Right lobe of liver (tissue), 4 donors: Measurements from ENCODE around the gene SERINC1.

Experiments
- CTCF ChIP-seq, 4 donors: fragments of 200-600 bp in 3 of 4; fragments of 450-650 bp in 1 of 4; IDR thresholded peaks; one replicate each; pipeline versions ENCODE4 v1.5.1 to v1.8.0; 2016 to 2022; ENCODE audit warnings: antibody characterized with exemption in 4 of 4, mild to moderate bottlenecking in 2 of 4
- POLR2A ChIP-seq: fragments of 450-650 bp; IDR thresholded peaks from one replicate; pipeline ENCODE4 v1.6.1; 2017; ENCODE audit warnings: antibody characterized with exemption, mild to moderate bottlenecking
- donor health status: DM: no; HTN: no; CAD: no.
- donor health status: DM: no; HTN: no; CAD: no.
- donor health status: DM: no; HTN: yes; CAD: no.

DNA sequence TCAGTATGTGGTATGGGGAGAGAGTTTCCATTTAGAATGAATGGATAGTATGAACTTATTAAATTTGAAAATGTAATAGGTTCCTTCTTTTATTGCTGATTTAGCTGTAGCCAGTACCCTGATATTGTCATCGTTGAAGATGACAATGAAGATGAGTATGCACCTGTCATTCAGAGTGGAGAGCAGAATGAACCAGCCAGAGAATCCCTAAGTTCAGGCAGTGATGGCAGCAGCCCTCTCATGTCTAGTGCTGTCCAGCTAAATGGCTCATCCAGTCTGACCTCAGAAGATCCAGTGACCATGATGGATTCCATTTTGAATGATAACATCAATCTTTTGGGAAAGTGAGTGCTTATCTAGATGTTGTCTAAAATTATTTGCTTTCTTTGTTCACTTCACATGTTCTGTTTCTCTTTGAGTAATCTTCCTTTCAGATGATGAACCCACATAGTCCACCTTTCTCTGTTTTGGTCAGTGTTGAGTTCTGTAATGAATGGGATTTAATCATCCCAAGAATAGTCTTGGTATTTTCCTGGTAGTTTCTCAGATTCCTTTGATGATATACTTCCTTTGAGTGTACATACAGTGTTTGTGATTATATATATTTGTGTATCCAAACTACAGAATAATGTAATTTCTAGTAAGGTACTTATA is 48.9 kb downstream of the SERINC1 start:
- TF ChIP-seq CTCF (IDR thresholded peaks at IDR 0.05) (no peak), POLR2A (no peak)
